Measurements from ENCODE around the gene MYH7B.

GRCh38 chr20:34988191-34988540, 32.5 kb downstream of the MYH7B start:
- TF ChIP-seq CTCF (IDR thresholded peaks at IDR 0.05; ENCODE audit: low read depth, low read length) = no peak
- TF ChIP-seq POLR2A (IDR thresholded peaks at IDR 0.05; ENCODE audit: extremely low read depth, insufficient read length) = no peak
